H7 (cell line): ENCODE measurements around the gene CEP41. TPM values are rescaled to one million over a fixed set of nuclear protein-coding genes. Genes with fewer than 3 reads are reported as not detected.
"Not testable (repeated sequence)": the region's sequence is repeated elsewhere in the genome, so short reads cannot be mapped to it uniquely, and the experiment has no call there.

ENCODE experiments used
- DNase-seq: peaks from one replicate; pipeline ENCODE4 v3.0.0; 2012
- H3K27me3 ChIP-seq: 2 replicates; pipeline ENCODE4 v1.6.0; 2011; ENCODE audit warnings: mild to moderate bottlenecking, low read length; ENCODE audit not compliant: control insufficient read depth, insufficient read depth
- H3K36me3 ChIP-seq: replicated peaks from 2 replicates; pipeline ENCODE4 v1.5.1; 2011; ENCODE audit warnings: low read length; ENCODE audit not compliant: control insufficient read depth, insufficient read depth
- H3K4me3 ChIP-seq: 2 replicates; pipeline ENCODE4 v1.5.1; 2011; ENCODE audit warnings: low read depth, mild to moderate bottlenecking, control low read depth, low read length, moderate library complexity; ENCODE audit not compliant: insufficient read depth
- total RNA-seq: library from RNA; depleted of rRNA; stranded (reverse); fragments of >200 nt; shearing (Covaris generic); gene quantifications from 2 replicates; pipeline ENCODE4 v1.2.3, GENCODE V29; 2014

Gene CEP41
- total RNA-seq, 1 experiment from 2014 or later = 8.1 TPM

DNA sequence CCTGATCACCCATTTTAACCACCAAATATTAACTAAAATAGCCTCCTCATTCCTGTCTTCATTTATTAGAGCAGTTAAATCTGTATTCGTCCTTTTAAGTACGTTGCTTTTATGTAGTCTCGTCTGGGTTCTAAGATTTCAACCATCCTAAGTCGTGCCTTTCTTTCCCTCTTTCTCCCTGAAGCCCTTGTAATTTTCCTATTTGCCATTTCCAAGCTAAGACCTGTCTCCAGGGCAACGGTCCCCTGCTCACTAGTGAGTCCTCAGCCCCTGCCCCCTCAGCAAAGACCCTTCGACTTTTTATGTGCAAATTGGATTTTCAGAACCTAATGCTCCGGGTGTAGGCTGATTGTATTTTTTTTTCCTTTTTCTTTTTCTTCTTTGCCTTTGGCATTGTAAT lies 35.0 kb upstream of the CEP41 start:
- H3K27me3 ChIP-seq = no peaks in the 10 kb centered on the region
- H3K36me3 ChIP-seq = no peaks in the 10 kb centered on the region
- no peak for DNase-seq
- H3K4me3 ChIP-seq = no peak overlapping the region

DNA sequence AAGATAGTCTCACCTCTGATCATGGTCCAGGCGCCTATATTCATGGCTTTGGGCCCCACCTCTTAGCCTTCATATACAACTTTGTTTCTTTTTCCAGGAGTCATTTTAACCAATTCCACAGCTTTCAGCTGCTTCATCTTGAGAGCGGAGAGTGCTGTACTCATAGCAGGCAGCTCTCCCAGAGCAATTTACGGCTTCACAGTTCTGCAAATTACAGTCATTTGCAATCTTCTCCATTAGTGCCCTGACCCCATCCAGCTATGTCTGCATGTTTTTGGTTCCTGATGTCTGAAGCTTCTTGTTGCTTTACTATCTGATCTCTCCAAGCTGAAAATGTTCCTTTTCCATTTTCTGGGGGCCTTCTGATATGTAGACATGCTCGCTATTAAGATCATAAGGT lies 33.1 kb upstream of the CEP41 start:
- H3K36me3 ChIP-seq = no peaks in the 10 kb centered on the region
- no peaks in the 10 kb centered on the region for H3K27me3 ChIP-seq
- no peak for DNase-seq
- H3K4me3 ChIP-seq = no peak overlapping the region

DNA sequence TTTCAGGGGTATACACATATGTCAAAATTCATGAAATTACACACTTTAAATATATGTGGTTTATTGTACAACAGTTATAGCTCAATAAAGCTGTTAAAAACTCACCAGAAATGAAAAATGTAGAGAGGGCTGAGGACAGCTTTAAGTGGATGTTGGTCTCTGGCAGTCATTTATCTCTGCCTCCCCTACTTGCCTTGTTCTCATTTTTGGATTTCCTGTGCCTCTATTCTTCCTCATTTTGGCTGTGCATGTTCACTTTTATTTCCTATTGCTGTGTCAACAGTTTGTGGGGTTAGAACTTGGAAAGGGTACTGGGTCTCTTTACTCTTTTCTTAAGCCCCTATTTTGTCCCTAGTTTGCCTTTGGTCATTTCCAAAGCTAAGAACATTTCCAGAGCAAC lies 32.5 kb upstream of the CEP41 start:
- no peaks in the 10 kb centered on the region for H3K36me3 ChIP-seq
- DNase-seq = no peak
- H3K27me3 ChIP-seq = no peaks in the 10 kb centered on the region
- H3K4me3 ChIP-seq = no peak overlapping the region

GRCh38 chr7:130471974-130472373 lies 31.2 kb upstream of the CEP41 start:
- no peak for DNase-seq
- H3K27me3 ChIP-seq = no peaks in the 10 kb centered on the region
- H3K36me3 ChIP-seq = no peaks in the 10 kb centered on the region
- H3K4me3 ChIP-seq = no peak overlapping the region

DNA sequence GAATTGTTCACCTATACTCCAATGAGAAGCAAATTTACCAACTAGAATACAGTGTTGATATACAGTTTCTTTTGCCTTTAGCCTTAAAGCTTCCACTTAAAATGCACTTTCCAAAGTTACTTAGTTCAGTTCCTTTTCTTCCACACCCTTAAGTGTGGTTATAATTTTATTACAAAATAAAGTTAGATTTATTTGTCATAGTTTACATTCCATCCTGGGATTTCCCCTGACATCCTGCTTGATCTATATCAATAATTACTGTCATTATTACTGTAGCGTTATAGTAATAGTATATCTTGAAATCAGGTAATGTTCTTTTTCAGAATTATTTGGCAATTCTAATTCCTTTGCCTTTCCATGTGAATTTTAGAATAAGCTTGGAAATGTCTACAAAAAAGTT lies 27.8 kb upstream of the CEP41 start:
- no peaks in the 10 kb centered on the region for H3K36me3 ChIP-seq
- no peak for DNase-seq
- no peak overlapping the region for H3K4me3 ChIP-seq
- H3K27me3 ChIP-seq = no peaks in the 10 kb centered on the region

- H3K27me3 ChIP-seq = no peaks in the 10 kb centered on the region
- H3K36me3 ChIP-seq = no peaks in the 10 kb centered on the region
- H3K4me3 ChIP-seq = no peak overlapping the region
- DNase-seq = no peak
Observed at GRCh38 chr7:130463553-130464434, 23.0 kb upstream of the CEP41 start.

DNA sequence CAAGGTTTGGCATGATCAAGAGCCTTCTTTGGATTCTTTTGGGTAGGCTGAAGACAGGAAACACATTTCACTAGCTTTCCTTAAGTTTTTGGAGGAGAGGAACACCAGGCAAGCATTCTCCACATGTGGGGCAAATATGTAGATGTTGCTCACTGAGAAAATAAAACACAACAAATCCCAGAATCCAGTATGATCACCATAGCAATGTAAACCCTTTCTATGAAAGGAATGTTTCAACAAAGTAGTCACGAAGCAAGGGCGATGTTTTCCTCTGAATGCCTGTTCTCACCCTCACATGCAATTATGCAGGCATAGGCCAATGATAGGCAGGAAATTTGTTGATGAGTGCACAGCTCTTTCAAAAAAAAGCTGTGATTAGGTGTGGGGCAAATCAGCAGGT lies 20.5 kb upstream of the CEP41 start:
- Histone ChIP-seq H3K4me3 (no peak overlapping the region), H3K27me3 (no peaks in the 10 kb centered on the region), H3K36me3 (no peaks in the 10 kb centered on the region)
- no peak for DNase-seq

DNA sequence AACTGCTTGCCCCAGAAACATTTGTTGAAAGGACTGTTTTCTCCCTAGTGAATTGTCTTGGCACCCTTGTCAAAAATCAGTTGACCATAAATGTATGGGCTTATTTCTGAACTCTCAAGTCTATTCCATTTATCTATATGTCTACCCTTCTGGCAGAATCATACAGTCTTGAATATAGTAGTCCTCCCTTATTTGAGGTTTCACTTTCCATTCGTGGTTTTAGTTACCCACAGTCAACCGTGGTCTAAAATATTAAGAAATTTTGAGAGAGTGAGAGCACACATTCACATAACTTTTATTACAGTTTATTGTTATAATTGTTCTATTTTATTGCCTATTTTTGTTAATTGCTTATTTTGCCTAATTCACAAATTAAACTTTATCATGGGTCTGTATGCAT lies 17.4 kb upstream of the CEP41 start:
- no peak for DNase-seq
- Histone ChIP-seq H3K4me3 (no peak overlapping the region), H3K36me3 (no peaks in the 10 kb centered on the region), H3K27me3 (no peaks in the 10 kb centered on the region; the same call in 1 of the 2 replicates)

DNA sequence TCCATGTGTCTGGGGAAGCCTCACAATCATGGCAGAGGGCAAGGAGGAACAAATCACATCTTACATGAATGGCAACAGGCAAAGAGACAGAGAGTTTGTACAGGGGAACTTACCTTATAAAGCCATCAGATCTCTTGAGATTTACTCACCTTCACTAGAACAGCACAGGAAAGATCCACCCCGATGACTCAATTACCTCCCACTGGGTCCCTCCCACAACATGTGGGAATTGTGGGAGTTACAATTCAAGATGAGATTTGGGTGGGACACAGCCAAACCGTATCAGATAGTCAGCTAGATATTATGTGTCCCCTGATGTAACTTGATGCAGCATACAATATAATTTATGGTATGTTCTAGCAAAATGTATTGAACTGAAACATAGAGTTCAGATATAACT lies 14.1 kb upstream of the CEP41 start:
- no peak overlapping the region for H3K4me3 ChIP-seq
- no peaks in the 10 kb centered on the region for H3K36me3 ChIP-seq
- H3K27me3 ChIP-seq = no peaks in the 10 kb centered on the region; the same call in 1 of the 2 replicates
- DNase-seq = no peak

DNA sequence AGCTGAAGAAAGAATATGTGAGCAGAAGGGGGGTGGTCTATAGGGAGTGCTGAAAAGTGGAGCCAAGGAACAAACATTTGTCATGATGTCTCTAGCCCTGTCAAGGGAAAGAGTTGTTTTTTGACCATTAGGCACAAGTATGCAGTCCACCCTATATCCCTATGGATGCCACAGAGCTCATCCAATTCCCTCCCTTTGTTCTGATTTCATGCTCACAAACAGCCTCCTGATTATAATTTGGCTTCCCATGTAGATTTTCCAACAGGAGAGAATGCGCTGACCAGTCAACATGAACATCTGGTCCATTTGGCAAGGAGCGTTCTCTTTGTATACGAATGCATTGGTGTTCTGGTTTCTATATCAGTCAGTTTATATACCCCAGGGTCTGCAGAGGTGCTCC lies 12.1 kb upstream of the CEP41 start:
- Histone ChIP-seq H3K4me3 (no peak overlapping the region), H3K27me3 (no peaks in the 10 kb centered on the region; the same call in 1 of the 2 replicates), H3K36me3 (no peaks in the 10 kb centered on the region)
- no peak for DNase-seq

DNA sequence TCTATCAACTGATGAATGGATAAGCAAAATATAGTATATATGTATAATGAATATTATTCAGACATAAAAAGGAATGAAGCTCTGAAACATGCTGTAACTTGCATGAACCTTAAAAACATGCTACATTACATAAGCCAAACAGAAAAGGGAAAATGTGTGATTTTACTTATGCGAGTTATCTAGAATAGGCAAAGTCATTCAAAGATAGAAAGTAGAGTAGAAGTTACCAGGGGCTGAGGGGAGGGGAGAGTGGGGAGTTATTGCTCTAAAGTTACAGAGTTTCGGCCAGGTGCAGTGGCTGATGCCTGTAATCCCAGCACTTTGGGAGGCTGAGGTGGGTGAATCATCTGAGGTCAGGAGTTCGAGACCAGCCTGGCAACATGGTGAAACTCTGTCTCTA lies 10.5 kb upstream of the CEP41 start:
- not testable (repeated sequence) for H3K4me3 ChIP-seq, DNase-seq, H3K36me3 ChIP-seq, H3K27me3 ChIP-seq

- no peak for DNase-seq
- Histone ChIP-seq H3K4me3 (no peak overlapping the region), H3K36me3 (no peaks in the 10 kb centered on the region), H3K27me3 (no peaks in the 10 kb centered on the region)
Observed at GRCh38 chr7:130446259-130446658, 5.4 kb upstream of the CEP41 start.

DNA sequence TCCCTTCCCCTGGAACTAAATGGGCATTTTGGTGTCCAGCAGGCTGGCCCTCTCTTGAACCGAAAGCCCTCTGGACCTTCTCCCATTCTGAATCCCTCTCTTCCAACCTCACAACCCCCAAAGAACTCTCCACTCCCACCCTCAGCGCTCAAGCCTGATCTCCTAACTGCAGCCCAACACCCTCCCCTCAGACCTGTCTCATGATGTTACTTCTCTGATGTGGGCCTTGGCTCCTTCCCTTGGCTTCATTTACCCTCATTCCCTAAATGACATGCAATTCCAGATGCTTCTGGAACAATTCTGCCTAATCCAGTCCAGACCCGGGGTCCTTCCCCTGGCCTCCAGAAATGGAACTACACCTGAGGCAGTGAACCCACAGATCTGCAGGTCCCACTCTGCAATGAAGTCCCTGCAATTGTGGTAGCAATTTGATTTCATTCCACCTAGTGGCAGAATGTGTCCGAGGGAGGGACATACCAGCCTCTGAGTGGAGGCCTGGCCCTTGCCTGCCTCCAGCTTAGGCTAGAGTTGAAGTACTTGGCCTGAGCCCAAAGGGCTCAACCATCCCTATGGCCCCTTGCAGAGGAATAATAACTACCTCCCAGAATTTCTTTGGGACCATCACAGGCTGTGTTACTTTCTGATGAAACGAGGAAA lies 4.1 kb upstream of the CEP41 start:
- H3K4me3 ChIP-seq = no peak overlapping the region
- DNase-seq = no peak
- no peaks in the 10 kb centered on the region for H3K36me3 ChIP-seq
- no peaks in the 10 kb centered on the region for H3K27me3 ChIP-seq

- no peak for DNase-seq
- Histone ChIP-seq H3K27me3 (no peaks in the 10 kb centered on the region), H3K36me3 (no peaks in the 10 kb centered on the region), H3K4me3 (no peak overlapping the region)
Observed at GRCh38 chr7:130444234-130444633, 3.4 kb upstream of the CEP41 start.

DNA sequence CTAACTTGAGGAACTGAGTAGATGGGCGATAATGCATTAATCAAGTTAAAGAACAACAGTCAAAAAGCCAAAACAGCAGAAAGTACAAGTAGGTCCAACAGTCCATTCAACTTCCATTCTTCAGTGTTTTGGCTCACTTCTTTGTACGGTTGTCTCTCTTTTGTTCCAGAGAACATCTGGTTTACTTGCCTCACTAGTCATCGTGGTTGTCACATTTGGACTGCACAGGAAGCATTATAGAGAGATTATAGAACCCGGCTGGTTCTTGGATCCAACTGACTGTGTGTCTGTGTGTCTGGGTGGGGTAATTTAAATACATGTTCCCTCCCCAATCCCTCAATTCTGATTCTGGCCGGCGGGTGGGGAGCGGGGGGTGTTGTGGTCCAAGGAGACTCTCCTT lies 1.8 kb upstream of the CEP41 start:
- Histone ChIP-seq H3K4me3 (no peak overlapping the region), H3K36me3 (no peaks in the 10 kb centered on the region), H3K27me3 (no peaks in the 10 kb centered on the region)
- DNase-seq = no peak
